Adrenal gland (tissue), 5 donors: ENCODE measurements around the gene XKR7.

Experiments
- CTCF ChIP-seq, 6 experiments: fragments of 450-650 bp in 4 of 6; fragments of 200-600 bp in 2 of 6; sonication (generic) in 1 of 6; IDR thresholded peaks; 1 replicate in 5 of 6; 2 replicates in 1 of 6; pipeline versions ENCODE4 v1.5.1 to v1.8.0; 2016 to 2021; ENCODE audit warnings: antibody characterized with exemption in 6 of 6, mild to moderate bottlenecking in 2 of 6, moderate library complexity in 1 of 6
- POLR2A ChIP-seq, 2 donors: fragments of 450-650 bp; IDR thresholded peaks; one replicate each; pipeline ENCODE4 v1.6.1; 2017; ENCODE audit warnings: antibody characterized with exemption in 2 of 2, mild to moderate bottlenecking in 2 of 2, moderate library complexity in 1 of 2
- donor health status: DM: no; HTN: no; CAD: no.

GRCh38 chr20:31953556-31954148 is 14.3 kb upstream of the XKR7 start:
- TF ChIP-seq CTCF (IDR thresholded peaks at IDR 0.05): no peak
- TF ChIP-seq POLR2A (IDR thresholded peaks at IDR 0.05): no peak
